Effector CD8-positive, alpha-beta T cell (primary cell): ENCODE data around the gene CATSPERD.

Experiments
- DNase-seq: peaks from one replicate; lab custom pipeline; 2025; lab: John Stamatoyannopoulos, UW
- total RNA-seq, 4 experiments: gene quantifications; one replicate each; lab custom pipeline; 2026; lab: John Stamatoyannopoulos, UW

CATSPERD gene
- 0 to 1.1 (median 0.21) reads per million in 4 experiments for total RNA-seq

DNA sequence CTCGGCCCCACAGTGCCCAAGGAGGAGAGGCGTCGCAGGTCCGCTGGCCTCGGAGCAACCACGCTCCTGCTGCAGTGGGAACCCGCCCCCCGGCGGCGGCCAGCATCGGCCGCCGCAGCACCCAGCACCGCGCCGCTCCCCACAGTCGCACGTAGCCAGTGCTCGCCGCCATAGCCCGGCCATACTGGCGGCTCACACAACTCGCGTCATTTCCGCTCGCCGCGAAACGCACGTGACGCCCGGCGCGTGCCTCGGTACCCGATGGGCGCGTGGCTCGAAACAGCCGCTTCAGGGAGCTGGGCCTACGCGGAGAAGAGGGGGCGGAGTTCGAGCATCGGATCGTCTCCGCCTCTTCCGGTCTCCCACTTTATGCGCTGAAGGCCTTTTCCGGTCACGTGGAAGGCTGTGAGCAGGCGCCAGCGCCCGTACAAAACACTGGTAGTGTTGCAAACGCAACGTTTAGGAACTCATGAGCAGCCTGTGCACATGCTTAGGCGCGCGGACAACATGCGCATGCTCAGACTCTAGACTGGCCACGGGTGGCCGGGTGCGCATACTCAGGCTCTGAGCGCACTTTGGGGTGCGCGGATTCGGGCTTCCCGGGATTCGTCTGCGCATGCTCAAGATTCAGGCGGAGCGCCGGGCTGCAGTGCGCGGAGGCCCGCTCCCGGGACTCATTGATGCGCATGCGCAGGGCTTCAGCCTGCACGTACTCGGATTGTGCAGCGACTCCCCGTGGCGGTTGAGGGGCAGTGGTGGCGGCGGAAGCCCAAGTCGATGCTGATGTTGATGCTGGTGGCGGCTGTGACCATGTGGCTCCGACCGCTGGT lies at the start of gene CATSPERD, which contains the start of gene LONP1:
CATSPERD (plus strand) TSS at position 677 of the 830 bp plus-strand sequence; CDS start at position 778, 101 bp downstream.
LONP1 (minus strand) TSS at position 186 of the 830 bp plus-strand sequence; CDS start at position 172, 14 bp downstream.
- peak; percentile 96 for DNase-seq

DNA sequence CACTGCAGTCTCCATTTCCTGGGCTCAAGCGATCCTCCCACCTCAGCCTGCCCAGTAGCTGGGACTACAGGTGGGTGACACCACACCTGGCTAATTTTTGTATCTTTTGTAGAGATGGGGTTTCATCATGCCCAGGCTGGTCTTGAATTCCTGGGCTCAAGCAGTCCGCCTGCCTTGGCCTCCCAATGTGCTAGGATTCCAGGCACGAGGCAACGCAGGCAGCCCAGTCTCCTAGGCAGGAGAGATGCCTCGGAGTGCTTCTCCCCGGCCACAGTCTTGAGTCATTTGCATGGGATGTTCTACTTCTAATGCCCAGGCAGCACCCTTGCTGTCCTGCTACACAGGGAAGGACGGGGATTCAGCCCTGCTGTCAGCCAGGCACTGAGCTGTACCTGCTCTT lies 48.8 kb upstream of the CATSPERD start:
- no peak for DNase-seq

GRCh38 chr19:5672708-5673459 lies 47.6 kb upstream of the CATSPERD start:
- DNase-seq, result no peak

DNA sequence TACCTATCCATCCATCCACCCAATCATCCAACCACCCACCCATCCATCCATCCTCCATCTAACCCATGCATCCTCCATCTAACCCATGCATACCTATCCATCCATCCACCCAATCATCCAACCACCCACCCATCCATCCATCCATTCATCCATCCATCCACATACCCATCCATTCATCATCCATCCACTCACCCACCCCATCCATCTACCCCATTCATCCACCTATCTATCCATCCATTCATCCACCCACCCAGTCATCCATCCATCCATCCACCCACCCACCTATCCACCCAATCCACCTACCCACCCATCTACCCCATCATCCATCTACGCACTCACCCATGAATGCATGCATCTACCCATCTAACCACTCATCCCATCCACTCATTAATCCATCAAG lies 46.7 kb upstream of the CATSPERD start:
- DNase-seq, result no peak

GRCh38 chr19:5674714-5675113 lies 45.7 kb upstream of the CATSPERD start:
- DNase-seq, result no peak

DNA sequence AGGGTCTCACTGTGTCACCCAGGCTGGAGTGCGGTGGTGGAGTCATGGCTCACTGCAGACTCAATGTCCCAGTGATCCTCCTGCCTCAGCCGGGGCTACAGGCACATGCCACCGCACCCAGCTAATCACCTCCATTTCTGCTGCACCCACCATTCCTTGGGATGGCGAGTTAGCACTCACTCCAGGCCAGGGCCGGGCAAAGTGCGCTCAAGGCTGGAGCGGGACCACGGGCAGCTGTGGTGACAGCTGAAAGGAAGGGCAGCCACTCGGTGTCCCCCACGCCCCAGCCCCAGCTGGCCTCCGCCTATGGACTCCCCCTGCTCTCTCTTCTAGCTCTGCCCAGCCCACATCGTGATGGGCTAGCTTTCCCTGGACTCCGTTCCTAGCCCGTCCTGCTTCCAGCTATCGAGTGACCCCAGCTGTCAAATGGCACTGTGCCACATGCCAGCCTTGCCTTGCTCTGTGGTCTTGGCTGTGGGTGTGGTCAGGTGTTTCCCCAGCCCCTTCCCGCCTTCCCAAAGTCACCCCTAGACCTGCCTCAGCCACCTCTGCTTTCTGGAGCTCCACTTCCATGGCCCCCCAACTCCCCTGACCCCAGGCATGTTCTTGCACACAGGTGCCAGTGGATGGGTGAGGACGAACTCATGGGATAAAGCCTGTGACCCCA lies 44.2 kb upstream of the CATSPERD start:
- DNase-seq, result no peak

- no peak for DNase-seq
These were observed 43.7 kb upstream of the CATSPERD start for GRCh38 chr19:5676772-5677105.

- no peak for DNase-seq
These were observed 43.3 kb upstream of the CATSPERD start for GRCh38 chr19:5677136-5677535.

- DNase-seq, result no peak
These were observed 42.9 kb upstream of the CATSPERD start for GRCh38 chr19:5677580-5677979.

GRCh38 chr19:5678071-5678718 lies 42.2 kb upstream of the CATSPERD start:
- DNase-seq, result no peak

GRCh38 chr19:5679289-5680083 lies 41.0 kb upstream of the CATSPERD start:
- no peak for DNase-seq

GRCh38 chr19:5680084-5680436 lies 40.4 kb upstream of the CATSPERD start:
- no peak for DNase-seq

- DNase-seq, result peak; percentile 98
These were observed 39.7 kb upstream of the CATSPERD start, which contains the start of the genes HSD11B1L and MICOS13 for GRCh38 chr19:5680437-5681368. Gene HSD11B1L, plus strand, starts transcription at chr19:5681027. Its CDS starts 3,806 bp downstream, at chr19:5684833. Gene MICOS13, minus strand, starts transcription at chr19:5680516. Its CDS starts 30 bp downstream, at chr19:5680486.

DNA sequence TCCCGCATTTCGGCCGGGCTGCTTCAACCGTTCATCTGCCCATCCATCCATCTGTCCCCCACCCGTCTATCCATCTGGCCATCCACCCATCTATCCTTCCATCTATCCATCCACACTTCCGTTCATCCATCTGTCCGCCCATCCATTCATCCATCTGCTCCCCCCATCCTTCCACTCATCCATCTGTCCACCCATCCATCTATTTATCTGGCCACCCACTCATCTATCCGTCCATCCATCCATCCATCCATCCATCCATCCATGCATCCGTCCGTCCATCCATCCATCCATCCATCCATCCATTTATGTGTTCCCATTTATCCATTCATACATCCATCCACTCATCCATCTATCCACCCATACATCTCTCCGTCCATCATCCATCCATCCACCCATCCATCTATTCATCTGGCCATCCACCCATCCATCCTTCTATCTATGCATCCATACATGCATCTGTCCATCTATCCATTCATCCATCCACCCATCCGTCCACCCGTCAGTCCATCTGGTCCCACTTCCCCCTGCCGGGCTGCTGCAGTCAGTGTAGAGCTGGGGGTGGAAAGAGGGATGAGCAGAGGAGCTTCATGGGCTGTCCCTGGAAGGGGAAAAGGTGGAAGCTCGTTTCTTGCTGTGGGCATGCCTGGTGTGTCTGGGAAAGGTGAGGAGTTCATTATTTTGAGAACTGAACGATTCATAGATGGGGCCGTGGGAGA lies 38.9 kb upstream of the CATSPERD start:
- DNase-seq, result no peak

GRCh38 chr19:5682107-5682482 lies 38.3 kb upstream of the CATSPERD start:
- no peak for DNase-seq

DNA sequence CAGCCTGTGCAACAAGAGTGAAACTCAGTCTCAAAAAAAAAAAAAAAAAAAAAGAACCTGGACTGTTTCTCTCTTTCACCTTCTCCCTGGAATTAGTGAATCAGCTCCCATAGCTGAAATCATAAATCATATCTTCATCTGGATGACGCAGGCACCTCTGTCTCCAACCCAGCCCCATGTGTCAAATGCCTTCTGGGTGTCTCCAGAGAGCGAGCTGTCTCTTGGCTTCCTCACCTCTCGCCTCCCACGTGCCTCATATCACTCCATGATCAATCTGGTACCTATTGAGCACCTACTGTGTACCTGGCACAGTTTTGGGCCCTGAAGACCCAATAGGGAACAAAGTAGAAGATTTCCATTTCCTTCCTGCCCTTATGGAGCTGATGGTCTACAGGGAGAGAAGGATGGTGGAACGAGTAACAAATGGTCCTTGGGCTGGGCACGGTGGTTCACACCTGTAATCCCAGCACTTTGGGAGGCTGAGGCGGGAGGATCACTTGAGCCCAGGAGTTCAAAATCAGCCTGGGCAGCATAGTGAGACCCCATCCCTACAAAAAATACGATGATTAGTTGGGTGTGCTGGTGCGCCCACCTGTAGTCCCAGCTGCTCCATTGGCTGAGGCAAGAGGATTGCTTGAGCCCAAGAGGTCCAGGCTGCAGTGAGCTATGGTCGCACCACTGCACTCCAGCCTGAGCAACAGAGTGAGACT lies 37.1 kb upstream of the CATSPERD start:
- DNase-seq, result no peak

- no peak for DNase-seq
These were observed 35.6 kb upstream of the CATSPERD start for GRCh38 chr19:5684694-5685430.

DNA sequence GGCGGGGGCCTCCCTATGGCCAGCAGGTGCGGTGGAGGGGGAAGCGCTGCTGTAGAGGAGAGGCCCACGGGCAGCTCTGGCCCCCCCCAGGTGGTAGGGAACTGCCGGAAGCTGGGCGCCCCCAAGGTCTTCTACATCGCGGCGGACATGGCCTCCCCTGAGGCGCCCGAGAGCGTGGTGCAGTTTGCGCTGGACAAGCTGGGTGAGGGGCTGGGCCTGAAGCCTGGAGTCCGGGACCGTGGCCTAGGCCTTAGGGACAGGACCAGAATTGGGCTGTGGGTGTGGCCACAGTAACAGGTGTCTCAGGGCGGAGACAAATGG lies 34.2 kb upstream of the CATSPERD start:
- no peak for DNase-seq
